ENCODE data around the gene ANXA4.

- TF ChIP-seq, protein P1, sequence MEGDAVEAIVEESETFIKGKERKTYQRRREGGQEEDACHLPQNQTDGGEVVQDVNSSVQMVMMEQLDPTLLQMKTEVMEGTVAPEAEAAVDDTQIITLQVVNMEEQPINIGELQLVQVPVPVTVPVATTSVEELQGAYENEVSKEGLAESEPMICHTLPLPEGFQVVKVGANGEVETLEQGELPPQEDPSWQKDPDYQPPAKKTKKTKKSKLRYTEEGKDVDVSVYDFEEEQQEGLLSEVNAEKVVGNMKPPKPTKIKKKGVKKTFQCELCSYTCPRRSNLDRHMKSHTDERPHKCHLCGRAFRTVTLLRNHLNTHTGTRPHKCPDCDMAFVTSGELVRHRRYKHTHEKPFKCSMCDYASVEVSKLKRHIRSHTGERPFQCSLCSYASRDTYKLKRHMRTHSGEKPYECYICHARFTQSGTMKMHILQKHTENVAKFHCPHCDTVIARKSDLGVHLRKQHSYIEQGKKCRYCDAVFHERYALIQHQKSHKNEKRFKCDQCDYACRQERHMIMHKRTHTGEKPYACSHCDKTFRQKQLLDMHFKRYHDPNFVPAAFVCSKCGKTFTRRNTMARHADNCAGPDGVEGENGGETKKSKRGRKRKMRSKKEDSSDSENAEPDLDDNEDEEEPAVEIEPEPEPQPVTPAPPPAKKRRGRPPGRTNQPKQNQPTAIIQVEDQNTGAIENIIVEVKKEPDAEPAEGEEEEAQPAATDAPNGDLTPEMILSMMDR (IDR thresholded peaks at IDR 0.05), result no peak
- TF ChIP-seq EP300 (IDR thresholded peaks at IDR 0.05) (no peak), PHF8 (IDR thresholded peaks at IDR 0.05; ENCODE audit: borderline replicate concordance, low read depth) (no peak), CBX8 (IDR thresholded peaks at IDR 0.05) (no peak), BHLHE40 (IDR thresholded peaks at IDR 0.05; ENCODE audit: low read depth, low read length) (no peak), ZFP36 (IDR thresholded peaks at IDR 0.05; ENCODE audit: borderline replicate concordance, partially characterized antibody) (no peak), RCOR1 (IDR thresholded peaks at IDR 0.05; ENCODE audit: low read depth, low read length) (no peak)
- TF ChIP-seq, protein P2, sequence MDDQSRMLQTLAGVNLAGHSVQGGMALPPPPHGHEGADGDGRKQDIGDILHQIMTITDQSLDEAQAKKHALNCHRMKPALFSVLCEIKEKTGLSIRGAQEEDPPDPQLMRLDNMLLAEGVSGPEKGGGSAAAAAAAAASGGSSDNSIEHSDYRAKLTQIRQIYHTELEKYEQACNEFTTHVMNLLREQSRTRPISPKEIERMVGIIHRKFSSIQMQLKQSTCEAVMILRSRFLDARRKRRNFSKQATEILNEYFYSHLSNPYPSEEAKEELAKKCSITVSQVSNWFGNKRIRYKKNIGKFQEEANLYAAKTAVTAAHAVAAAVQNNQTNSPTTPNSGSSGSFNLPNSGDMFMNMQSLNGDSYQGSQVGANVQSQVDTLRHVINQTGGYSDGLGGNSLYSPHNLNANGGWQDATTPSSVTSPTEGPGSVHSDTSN (IDR thresholded peaks at IDR 0.05), result no peak
Observed at GRCh38 chr2:69796174-69796573, 54.2 kb downstream of the ANXA4 start.

Measured in A549 (cell line).